GM23248 (cell line): ENCODE measurements around the gene RAD51AP2. TPM values are rescaled to one million over a fixed set of nuclear protein-coding genes. Genes with fewer than 3 reads are reported as not detected.
"Not testable (repeated sequence)": the region's sequence is repeated elsewhere in the genome, so short reads cannot be mapped to it uniquely, and the experiment has no call there.

Experiments used
- DNase-seq: peaks from one replicate; pipeline ENCODE4 v3.0.0-alpha.2; 2015
- H2AFZ ChIP-seq: fragments of 200-600 bp; sonication (generic); 2 replicates; pipeline ENCODE4 v1.6.1; 2016; ENCODE audit warnings: antibody characterized with exemption
- H3F3A ChIP-seq: fragments of 200-600 bp; sonication (generic); 2 replicates; pipeline ENCODE4 v1.6.1; 2016; ENCODE audit warnings: mild to moderate bottlenecking, antibody characterized with exemption, mixed run types; ENCODE audit not compliant: insufficient read depth
- H3K27ac ChIP-seq: fragments of 200-600 bp; sonication (generic); 2 replicates; pipeline ENCODE4 v1.5.1; 2016; ENCODE audit warnings: mild to moderate bottlenecking
- H3K27me3 ChIP-seq: fragments of 200-600 bp; sonication (generic); replicated peaks from 2 replicates; pipeline ENCODE4 v1.6.1; 2016; ENCODE audit warnings: mild to moderate bottlenecking; ENCODE audit not compliant: insufficient read depth
- H3K36me3 ChIP-seq: fragments of 200-600 bp; sonication (generic); 2 replicates; pipeline ENCODE4 v1.6.1; 2016; ENCODE audit warnings: low read depth, mild to moderate bottlenecking
- H3K4me1 ChIP-seq: fragments of 200-600 bp; sonication (generic); 2 replicates; pipeline ENCODE4 v1.6.1; 2016; ENCODE audit warnings: mild to moderate bottlenecking; ENCODE audit not compliant: insufficient read depth
- H3K4me2 ChIP-seq: fragments of 200-600 bp; sonication (generic); one replicate; pipeline ENCODE4 v1.6.1; 2016; ENCODE audit warnings: mild to moderate bottlenecking; ENCODE audit not compliant: unreplicated experiment
- H3K4me3 ChIP-seq: fragments of 200-600 bp; sonication (generic); 2 replicates; pipeline ENCODE4 v1.5.1; 2016; ENCODE audit warnings: mild to moderate bottlenecking
- H3K79me2 ChIP-seq: fragments of 200-600 bp; sonication (generic); 2 replicates; pipeline ENCODE4 v1.6.1; 2016; ENCODE audit warnings: mild to moderate bottlenecking; ENCODE audit not compliant: insufficient read depth
- H3K9ac ChIP-seq: fragments of 200-600 bp; sonication (generic); 2 replicates; pipeline ENCODE4 v1.6.1; 2016; ENCODE audit warnings: mild to moderate bottlenecking
- H3K9me2 ChIP-seq: fragments of 200-600 bp; sonication (generic); 2 replicates; pipeline ENCODE4 v1.6.1; 2016; ENCODE audit warnings: mixed run types, mild to moderate bottlenecking, moderate library complexity; ENCODE audit not compliant: insufficient read depth
- H3K9me3 ChIP-seq: fragments of 200-600 bp; sonication (generic); one replicate; pipeline ENCODE4 v1.6.1; 2017; ENCODE audit warnings: low read depth
- H4K20me1 ChIP-seq: fragments of 200-600 bp; sonication (generic); 2 replicates; pipeline ENCODE4 v1.6.0; 2016; ENCODE audit not compliant: insufficient read depth
- EZH2 ChIP-seq: fragments of 200-600 bp; sonication (generic); IDR thresholded peaks from 2 replicates; pipeline ENCODE4 v1.6.1; 2018; ENCODE audit warnings: antibody characterized with exemption, mild to moderate bottlenecking; ENCODE audit not compliant: insufficient read depth, poor library complexity, severe bottlenecking
- EZH2phosphoT487 ChIP-seq: fragments of 200-600 bp; sonication (generic); IDR thresholded peaks from 2 replicates; pipeline ENCODE4 v1.6.1; 2018; ENCODE audit warnings: antibody characterized with exemption, moderate library complexity, mild to moderate bottlenecking, low read depth; ENCODE audit not compliant: insufficient read depth
- WGBS, 2 experiments: methylation state at CpG; one replicate each; pipeline ENCODE4 v1.1.6; 2015 to 2017; ENCODE audit warnings: low lambda C conversion rate in 2 of 2, low coverage in 1 of 2; ENCODE audit errors: missing lambda C conversion rate in 2 of 2; 5-methylcytosine and 5-hydroxymethylcytosine counted together
- in situ Hi-C: fragments of 300-500 bp; cut with MboI; formaldehyde crosslinking; loops from 2 replicates; pipeline ENCODE4 v1.15.0; 2020
- polyA plus RNA-seq: library from polyadenylated mRNA; unstranded; fragments of >200 nt; fragmentation: Nextera tagmentation; extraction: Ambion mirVana; gene quantifications from 2 replicates; pipeline ENCODE4 v1.2.1, GENCODE V29; 2016
- total RNA-seq: library from RNA; depleted of rRNA; stranded (reverse); fragments of >200 nt; shearing (Covaris generic); gene quantifications from 2 replicates; pipeline ENCODE4 v1.2.3, GENCODE V29; 2014; rRNA removed

The RAD51AP2 gene
- total RNA-seq (not detected in 2 replicates), polyA plus RNA-seq (not detected in 2 replicates)

GRCh38 chr2:17518212-17519154 is at the start of gene RAD51AP2:
TSS of gene RAD51AP2 (minus strand) at chr2:17518440. CDS start at chr2:17518415, 25 bp downstream.
- no peak for TF ChIP-seq EZH2
- no peak for TF ChIP-seq EZH2phosphoT487
- Histone ChIP-seq H3K27me3 (no peaks in the 10 kb centered on the region), H3K9me2 (no peaks in the 10 kb centered on the region), H3K4me1 (peaks cover 12% of the 10 kb centered on the region; the same call in 1 of the 2 replicates), H4K20me1 (no peaks in the 10 kb centered on the region), H2AFZ (peak within 1 kb of the TSS; percentile 96), H3K9ac (peak within 1 kb of the TSS; percentile 82), H3K9me3 (no peaks in the 10 kb centered on the region), H3K27ac (peak within 1 kb of the TSS; percentile 64), H3K79me2 (no peaks in the 10 kb centered on the region), H3F3A (0 out of 2 replicates have a peak, but pooled peaks cover 5% of the 10 kb centered on the region), H3K4me3 (peak within 1 kb of the TSS; percentile 81), H3K36me3 (no peaks in the 10 kb centered on the region), H3K4me2 (peak within 1 kb of the TSS; percentile 98)
- 1 to 4% methylated on average over 29 to 38 of the region's 38 CpGs for WGBS, 2 experiments
- in situ Hi-C loops: no loop called here
- peak; percentile 94 for DNase-seq

GRCh38 chr2:17565726-17566125 is 47.5 kb upstream of the RAD51AP2 start:
- H3K9me3 ChIP-seq, H3K36me3 ChIP-seq, H4K20me1 ChIP-seq, DNase-seq, H2AFZ ChIP-seq, H3K4me2 ChIP-seq, in situ Hi-C loops, H3K4me1 ChIP-seq, H3F3A ChIP-seq, H3K9ac ChIP-seq, H3K9me2 ChIP-seq, H3K79me2 ChIP-seq, H3K27ac ChIP-seq, H3K4me3 ChIP-seq: not testable (repeated sequence)
- H3K27me3 ChIP-seq: 0 out of 2 replicates have a peak, but pooled peaks cover 10% of the 10 kb centered on the region
- WGBS, 2 experiments: 63 to 74% methylated on average over 3 of the region's 3 CpGs

GRCh38 chr2:17558878-17559277 is 40.6 kb upstream of the RAD51AP2 start:
- in situ Hi-C loops: no loop called here
- peaks cover 14% of the 10 kb centered on the region; the same call in 1 of the 2 replicates for H3K27me3 ChIP-seq

GRCh38 chr2:17558053-17558452 is 39.8 kb upstream of the RAD51AP2 start:
- no peak overlapping the region for H3K4me2 ChIP-seq
- no peaks in the 10 kb centered on the region for H3K9me2 ChIP-seq
- H3K79me2 ChIP-seq: no peaks in the 10 kb centered on the region
- H3K9ac ChIP-seq: no peak overlapping the region
- no peaks in the 10 kb centered on the region for H3K9me3 ChIP-seq
- in situ Hi-C loops: no loop called here
- no peak overlapping the region for H2AFZ ChIP-seq
- peaks cover 14% of the 10 kb centered on the region; the same call in 1 of the 2 replicates for H3K27me3 ChIP-seq
- H3K4me3 ChIP-seq: no peak overlapping the region
- no peaks in the 10 kb centered on the region for H3F3A ChIP-seq
- H3K27ac ChIP-seq: no peak overlapping the region
- no peaks in the 10 kb centered on the region for H4K20me1 ChIP-seq
- H3K4me1 ChIP-seq: no peaks in the 10 kb centered on the region
- no peaks in the 10 kb centered on the region for H3K36me3 ChIP-seq
- DNase-seq: no peak
- no peak for TF ChIP-seq EZH2phosphoT487
- TF ChIP-seq EZH2: no peak

More at GRCh38 chr2:17558878-17559277, 40.6 kb upstream of the RAD51AP2 start:
- H3K9me3 ChIP-seq: no peaks in the 10 kb centered on the region
- no peak overlapping the region for H3K27ac ChIP-seq
- no peaks in the 10 kb centered on the region for H3F3A ChIP-seq
- H3K4me3 ChIP-seq: no peak overlapping the region
- H2AFZ ChIP-seq: no peak overlapping the region
- 80 to 82% methylated on average over 3 of the region's 3 CpGs for WGBS, 2 experiments
- no peaks in the 10 kb centered on the region for H3K79me2 ChIP-seq
- no peaks in the 10 kb centered on the region for H3K36me3 ChIP-seq
- H3K9ac ChIP-seq: no peak overlapping the region
- H3K4me2 ChIP-seq: no peak overlapping the region
- no peaks in the 10 kb centered on the region for H3K9me2 ChIP-seq
- H4K20me1 ChIP-seq: no peaks in the 10 kb centered on the region
- H3K4me1 ChIP-seq: no peaks in the 10 kb centered on the region
- TF ChIP-seq EZH2 (no peak), EZH2phosphoT487 (no peak)
- DNase-seq: no peak
